ENCODE data around the gene NSL1. TPM values are rescaled to one million over a fixed set of nuclear protein-coding genes. Genes with fewer than 3 reads are reported as not detected.
"Not testable (repeated sequence)": the region's sequence is repeated elsewhere in the genome, so short reads cannot be mapped to it uniquely, and the experiment has no call there.

Gene NSL1
- polyA plus RNA-seq, 1 experiment = 16.4 TPM

DNA sequence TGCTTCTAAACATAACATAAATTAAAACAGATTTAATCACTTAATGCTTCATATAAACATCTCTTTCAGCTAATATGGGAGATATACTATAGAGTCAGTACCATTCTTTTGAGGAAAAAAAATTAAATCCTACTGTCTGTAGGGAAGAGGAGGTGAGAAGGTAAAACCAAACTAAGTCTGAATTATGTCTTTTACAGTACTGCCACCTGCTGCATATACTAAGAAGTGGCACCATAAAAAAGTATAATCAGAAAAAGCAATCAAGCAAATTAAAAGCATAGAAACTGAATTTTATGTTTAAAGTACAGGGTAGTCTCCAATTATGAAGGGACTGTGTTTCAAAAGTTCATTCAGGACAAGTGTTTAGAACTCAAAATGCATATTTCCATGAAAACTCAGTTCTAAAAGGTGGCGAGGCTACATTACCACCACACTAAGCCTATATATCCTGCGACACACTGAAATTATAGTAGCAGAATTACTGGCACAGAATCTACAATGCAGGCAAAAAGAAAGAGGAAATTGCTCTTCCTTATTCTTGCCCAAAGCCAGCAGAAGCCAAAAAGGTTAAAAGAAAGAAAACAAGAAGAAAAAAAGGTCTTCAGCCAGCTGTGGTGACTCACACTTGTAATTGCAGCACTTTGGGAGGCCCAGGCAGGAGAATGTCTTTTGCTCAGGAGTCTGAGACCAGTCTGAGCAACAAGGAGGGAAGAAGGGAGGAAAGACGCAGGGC is 9.0 kb downstream of the NSL1 start:
- CTCF ChIA-PET = interaction anchor here (0.7 to 3.4 kb wide), 15 partner anchors 9 to 327 kb away, joined by 3 to 35 read pairs (median 5); partner anchors contain the start of genes NSL1 and TATDN3
- DNase-seq (ENCODE audit: low read depth) = no peak

GRCh38 chr1:212781225-212781624 is 10.4 kb downstream of the NSL1 start:
- no peak for DNase-seq (ENCODE audit: low read depth)
- POLR2A ChIA-PET = no interaction called here
- H3K36me3 ChIP-seq (ENCODE audit: control insufficient read depth, insufficient read depth, low read length) = peaks cover 2% of the 10 kb centered on the region

More for the DNA sequence above, 9.0 kb downstream of the NSL1 start:
- Histone ChIP-seq H3K4me3 (ENCODE audit: low read depth, low read length) (no peak overlapping the region), H3K27me3 (ENCODE audit: control insufficient read depth, insufficient read depth, low read length) (no peaks in the 10 kb centered on the region), H3K36me3 (ENCODE audit: control insufficient read depth, insufficient read depth, low read length) (no peaks in the 10 kb centered on the region)
- POLR2A ChIA-PET = no interaction called here
- peak; percentile 59 for TF ChIP-seq CTCF (IDR thresholded peaks at IDR 0.05; ENCODE audit: insufficient read depth, low read depth, low read length)

DNA sequence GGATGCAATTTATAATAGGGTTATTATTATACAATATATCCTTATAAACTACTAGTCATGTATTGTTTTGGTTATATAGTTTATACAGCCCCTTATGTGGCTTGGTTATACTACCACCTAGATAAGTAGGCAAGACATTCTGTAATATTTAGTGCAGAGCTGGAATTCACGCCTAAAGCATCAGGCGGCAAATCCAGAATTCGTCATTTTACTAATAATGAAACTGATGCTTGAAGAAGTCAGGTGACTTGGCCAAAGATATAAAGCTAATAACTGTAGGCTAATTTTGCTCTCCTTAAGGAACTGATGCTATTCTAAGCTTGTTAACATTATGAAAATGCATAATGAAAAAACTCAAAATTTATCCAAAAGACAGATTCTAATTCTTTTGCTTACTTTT is 10.8 kb downstream of the NSL1 start:
- CTCF ChIA-PET = interaction anchor here (0.7 to 3.4 kb wide), 9 partner anchors 8 to 302 kb away, joined by 3 to 35 read pairs (median 6); partner anchors contain the start of genes NSL1 and TATDN3
- H3K27me3 ChIP-seq (ENCODE audit: control insufficient read depth, insufficient read depth, low read length) = no peaks in the 10 kb centered on the region
- peaks cover 2% of the 10 kb centered on the region for H3K36me3 ChIP-seq (ENCODE audit: control insufficient read depth, insufficient read depth, low read length)
- DNase-seq (ENCODE audit: low read depth) = no peak
- TF ChIP-seq CTCF (IDR thresholded peaks at IDR 0.05; ENCODE audit: insufficient read depth, low read depth, low read length) = no peak
- POLR2A ChIA-PET = no interaction called here
- no peak overlapping the region for H3K4me3 ChIP-seq (ENCODE audit: low read depth, low read length)

More at GRCh38 chr1:212781225-212781624, 10.4 kb downstream of the NSL1 start:
- CTCF ChIA-PET = interaction anchor here (0.6 to 3.4 kb wide), 13 partner anchors 9 to 326 kb away, joined by 3 to 35 read pairs (median 5); partner anchors contain the start of genes NSL1 and TATDN3
- TF ChIP-seq CTCF (IDR thresholded peaks at IDR 0.05; ENCODE audit: insufficient read depth, low read depth, low read length) = no peak
- H3K4me3 ChIP-seq (ENCODE audit: low read depth, low read length) = no peak overlapping the region
- H3K27me3 ChIP-seq (ENCODE audit: control insufficient read depth, insufficient read depth, low read length) = no peaks in the 10 kb centered on the region

DNA sequence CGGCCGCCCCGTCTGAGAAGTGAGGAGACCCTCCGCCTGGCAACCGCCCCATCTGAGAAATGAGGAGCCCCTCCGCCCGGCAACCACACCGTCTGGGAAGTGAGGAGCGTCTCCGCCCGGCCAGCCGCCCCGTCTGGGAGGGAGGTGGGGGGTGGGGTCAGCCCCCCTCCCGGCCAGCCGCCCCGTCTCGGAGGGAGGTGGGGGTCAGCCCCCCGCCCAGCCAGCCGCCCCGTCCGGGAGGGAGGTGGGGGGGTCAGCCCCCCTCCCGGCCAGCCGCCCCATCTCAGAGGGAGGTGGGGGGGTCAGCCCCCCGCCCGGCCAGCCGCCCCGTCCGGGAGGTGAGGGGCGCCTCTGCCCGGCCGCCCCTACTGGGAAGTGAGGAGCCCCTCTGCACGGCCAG is 12.5 kb downstream of the NSL1 start:
- H3K4me3 ChIP-seq (ENCODE audit: low read depth, low read length); POLR2A ChIA-PET; H3K36me3 ChIP-seq (ENCODE audit: control insufficient read depth, insufficient read depth, low read length); H3K27me3 ChIP-seq (ENCODE audit: control insufficient read depth, insufficient read depth, low read length); CTCF ChIA-PET; DNase-seq (ENCODE audit: low read depth): not testable (repeated sequence)

DNA sequence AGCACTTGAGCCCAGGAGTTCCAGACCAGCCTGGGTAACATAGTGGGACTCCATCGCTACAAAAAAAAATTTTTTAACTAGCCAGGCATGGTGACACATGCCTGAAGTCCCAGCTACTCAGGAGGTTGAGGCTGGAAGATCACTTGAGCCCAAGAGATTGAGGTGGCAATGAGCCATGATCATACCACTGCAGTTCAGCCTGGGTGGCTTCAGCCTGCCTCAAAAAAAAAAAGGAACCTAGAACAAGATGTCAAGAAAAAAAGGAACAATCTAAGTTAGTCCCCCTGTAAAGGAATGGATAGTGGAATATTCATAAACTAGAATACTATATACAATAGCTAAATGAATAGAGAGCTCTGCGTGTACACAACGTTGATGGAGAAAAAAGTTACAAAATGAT is 14.4 kb downstream of the NSL1 start:
- CTCF ChIA-PET = interaction anchor here (0.6 to 1.7 kb wide), 7 partner anchors 8 to 300 kb away, joined by 3 to 6 read pairs (median 4); no protein-coding TSS in a partner anchor
- no peak for DNase-seq (ENCODE audit: low read depth)
- H3K36me3 ChIP-seq (ENCODE audit: control insufficient read depth, insufficient read depth, low read length) = peaks cover 2% of the 10 kb centered on the region
- H3K27me3 ChIP-seq (ENCODE audit: control insufficient read depth, insufficient read depth, low read length) = no peaks in the 10 kb centered on the region
- POLR2A ChIA-PET = no interaction called here
- TF ChIP-seq CTCF (IDR thresholded peaks at IDR 0.05; ENCODE audit: insufficient read depth, low read depth, low read length) = no peak
- H3K4me3 ChIP-seq (ENCODE audit: low read depth, low read length) = no peak overlapping the region
